Measurements from ENCODE around the gene GFPT1. TPM values are rescaled to one million over a fixed set of nuclear protein-coding genes. Genes with fewer than 3 reads are reported as not detected.
A peak's percentile ranks its signal among the peaks of the same experiment; 100 is the strongest.

Gene GFPT1
- total and polyA plus RNA-seq, 8 donors = 4.1 to 107 (median 17.4) TPM

DNA sequence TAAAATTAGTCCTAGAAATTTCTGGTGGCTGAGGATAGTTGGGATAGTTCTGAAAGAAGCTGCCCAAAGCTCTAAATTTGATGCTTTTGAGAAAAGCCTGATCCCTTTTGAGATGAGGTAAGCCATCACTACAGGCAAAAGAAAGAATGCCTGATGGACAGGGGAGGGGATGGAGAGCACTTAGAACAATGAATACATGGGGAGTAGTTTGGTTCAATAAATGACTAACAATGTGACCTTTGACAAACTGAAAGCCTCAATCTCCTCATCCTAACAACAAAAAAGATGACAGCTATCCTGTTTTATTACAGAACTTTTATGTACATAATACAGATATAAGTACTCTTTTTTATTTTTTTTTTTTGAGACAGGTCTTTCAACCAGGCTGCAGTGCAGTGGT lies 42.7 kb downstream of the GFPT1 start:
- Histone ChIP-seq H3K4me1 (no peaks in the 10 kb centered on the region), H3K27ac (no peak overlapping the region), H3K4me3 (no peak overlapping the region), H3K36me3 (peaks cover 69 to 100% (median 99%) of the 10 kb centered on the region in 4 donors), H3K27me3 (no peaks in the 10 kb centered on the region), H3K9me3 (no peaks in the 10 kb centered on the region)
- no peak for DNase-seq
- intact Hi-C loops (cut with DNase I; ENCODE audit: low total_unique reads) = no loop called here
- TF ChIP-seq EP300 (IDR thresholded peaks at IDR 0.05) (no peak), POLR2A (IDR thresholded peaks at IDR 0.05) (no peak), POLR2AphosphoS5 (IDR thresholded peaks at IDR 0.05) (no peak)
- TF ChIP-seq, protein P1, sequence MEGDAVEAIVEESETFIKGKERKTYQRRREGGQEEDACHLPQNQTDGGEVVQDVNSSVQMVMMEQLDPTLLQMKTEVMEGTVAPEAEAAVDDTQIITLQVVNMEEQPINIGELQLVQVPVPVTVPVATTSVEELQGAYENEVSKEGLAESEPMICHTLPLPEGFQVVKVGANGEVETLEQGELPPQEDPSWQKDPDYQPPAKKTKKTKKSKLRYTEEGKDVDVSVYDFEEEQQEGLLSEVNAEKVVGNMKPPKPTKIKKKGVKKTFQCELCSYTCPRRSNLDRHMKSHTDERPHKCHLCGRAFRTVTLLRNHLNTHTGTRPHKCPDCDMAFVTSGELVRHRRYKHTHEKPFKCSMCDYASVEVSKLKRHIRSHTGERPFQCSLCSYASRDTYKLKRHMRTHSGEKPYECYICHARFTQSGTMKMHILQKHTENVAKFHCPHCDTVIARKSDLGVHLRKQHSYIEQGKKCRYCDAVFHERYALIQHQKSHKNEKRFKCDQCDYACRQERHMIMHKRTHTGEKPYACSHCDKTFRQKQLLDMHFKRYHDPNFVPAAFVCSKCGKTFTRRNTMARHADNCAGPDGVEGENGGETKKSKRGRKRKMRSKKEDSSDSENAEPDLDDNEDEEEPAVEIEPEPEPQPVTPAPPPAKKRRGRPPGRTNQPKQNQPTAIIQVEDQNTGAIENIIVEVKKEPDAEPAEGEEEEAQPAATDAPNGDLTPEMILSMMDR (IDR thresholded peaks at IDR 0.05) = no peak

DNA sequence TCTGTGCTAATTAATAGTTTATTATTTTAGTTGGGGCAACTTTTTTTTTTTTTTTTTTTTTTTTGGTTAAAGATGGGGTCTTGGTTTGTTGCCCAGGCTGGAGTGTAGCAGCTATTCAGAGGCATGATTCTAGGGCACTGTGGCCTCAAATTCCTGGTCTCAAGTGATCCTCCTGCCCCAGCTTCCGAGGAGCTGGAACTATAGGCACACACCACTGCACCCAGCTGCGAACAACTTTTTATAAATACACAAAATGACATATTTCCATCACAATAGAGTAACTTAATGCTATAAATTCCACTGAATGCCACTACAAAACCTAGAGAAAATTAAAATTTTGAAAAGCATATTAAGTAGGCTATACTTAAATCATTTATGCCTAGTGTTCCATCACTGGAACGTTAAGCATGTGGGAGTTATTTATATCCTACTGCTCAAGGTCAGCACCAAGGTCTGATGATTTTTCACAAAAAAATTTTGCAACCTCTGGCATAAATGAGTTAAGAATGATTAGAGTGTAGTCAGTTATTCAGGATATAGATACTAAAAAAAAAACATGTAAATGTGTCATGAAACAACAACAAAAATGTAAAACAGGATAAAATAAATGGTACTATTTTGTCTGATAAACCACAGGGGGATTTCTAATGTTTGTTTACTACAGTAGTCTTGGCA lies 46.8 kb downstream of the GFPT1 start:
- TF ChIP-seq EP300 (IDR thresholded peaks at IDR 0.05) = no peak
- no peak for TF ChIP-seq POLR2A (IDR thresholded peaks at IDR 0.05)
- TF ChIP-seq, protein P1 (IDR thresholded peaks at IDR 0.05) = no peak
- TF ChIP-seq POLR2AphosphoS5 (IDR thresholded peaks at IDR 0.05) = no peak
- H3K27ac ChIP-seq = no peak overlapping the region
- H3K36me3 ChIP-seq = peaks cover 49 to 100% (median 99%) of the 10 kb centered on the region in 4 donors

DNA sequence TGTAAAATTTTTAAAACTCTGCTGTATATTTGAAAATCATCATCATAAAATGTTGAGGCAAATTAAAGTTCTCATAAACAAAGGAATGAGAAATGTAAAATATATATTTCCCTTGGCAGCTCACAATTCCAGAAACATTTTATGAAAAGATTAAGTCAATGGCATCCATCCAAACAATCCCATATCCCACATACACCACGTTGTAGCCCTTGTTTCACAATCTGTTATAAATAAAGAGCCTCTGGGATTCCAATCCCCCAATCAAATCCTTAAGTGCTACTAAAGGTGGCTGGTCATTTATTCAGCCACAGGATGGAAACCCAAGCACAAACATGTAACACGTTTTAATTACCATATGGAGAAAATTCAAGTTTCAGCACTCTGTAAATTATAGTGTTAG lies 51.7 kb downstream of the GFPT1 start:
- Histone ChIP-seq H3K27me3 (no peaks in the 10 kb centered on the region), H3K4me3 (no peak overlapping the region), H3K27ac (no peak overlapping the region), H3K36me3 (peaks cover 16 to 94% (median 83%) of the 10 kb centered on the region in 4 donors), H3K4me1 (no peaks in the 10 kb centered on the region), H3K9me3 (no peaks in the 10 kb centered on the region)
- intact Hi-C loops (cut with DNase I; ENCODE audit: low total_unique reads) = no loop called here
- 37 to 66% (median 46%) methylated on average over 2 of the region's 2 CpGs for WGBS, 5 donors
- TF ChIP-seq EP300 (IDR thresholded peaks at IDR 0.05) (no peak), POLR2A (IDR thresholded peaks at IDR 0.05) (no peak), POLR2AphosphoS5 (IDR thresholded peaks at IDR 0.05) (no peak)
- TF ChIP-seq, protein P1 (IDR thresholded peaks at IDR 0.05) = no peak
- peak in 1 of 2 donors; percentile 36 for DNase-seq

More for the DNA sequence above, 46.8 kb downstream of the GFPT1 start:
- intact Hi-C loops (cut with DNase I; ENCODE audit: low total_unique reads) = no loop called here
- WGBS, 5 donors = 22 to 56% (median 34%) methylated on average over 3 of the region's 3 CpGs
- Histone ChIP-seq H3K27me3 (no peaks in the 10 kb centered on the region), H3K9me3 (no peaks in the 10 kb centered on the region), H3K4me3 (no peak overlapping the region), H3K4me1 (no peaks in the 10 kb centered on the region)
- no peak for DNase-seq

DNA sequence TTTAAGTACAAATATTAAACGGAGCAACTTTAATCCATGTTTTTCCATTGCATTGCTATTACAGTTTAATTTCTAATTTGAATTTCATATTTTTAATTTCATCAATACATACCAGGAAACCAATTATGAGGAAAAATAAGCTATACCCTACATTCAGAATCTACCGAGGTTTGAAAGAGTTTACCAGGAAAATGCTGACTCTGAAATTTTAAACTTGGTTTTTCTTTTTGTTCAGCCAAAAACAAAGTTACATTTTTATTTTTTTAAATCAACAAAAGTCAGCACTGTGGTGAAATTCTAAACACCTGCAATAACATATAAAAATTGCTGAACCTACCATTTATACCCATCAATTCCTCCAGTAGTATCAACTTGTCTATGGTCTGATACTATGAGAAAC lies 53.7 kb downstream of the GFPT1 start:
- 84 to 94% (median 88%) methylated on average over 2 of the region's 2 CpGs for WGBS, 5 donors
- Histone ChIP-seq H3K4me3 (no peak overlapping the region), H3K27me3 (no peaks in the 10 kb centered on the region), H3K9me3 (no peaks in the 10 kb centered on the region), H3K36me3 (peaks cover 31 to 94% (median 83%) of the 10 kb centered on the region in 4 donors), H3K27ac (no peak overlapping the region), H3K4me1 (no peaks in the 10 kb centered on the region)
- intact Hi-C loops (cut with DNase I; ENCODE audit: low total_unique reads) = no loop called here
- DNase-seq = no peak
- no peak for TF ChIP-seq POLR2AphosphoS5 (IDR thresholded peaks at IDR 0.05)
- TF ChIP-seq, protein P1 (IDR thresholded peaks at IDR 0.05) = no peak
- TF ChIP-seq EP300 (IDR thresholded peaks at IDR 0.05) = no peak
- no peak for TF ChIP-seq POLR2A (IDR thresholded peaks at IDR 0.05)

Measured in stomach (tissue), 9 donors.